ENCODE measurements around the gene CYBC1. TPM values are rescaled to one million over a fixed set of nuclear protein-coding genes. Genes with fewer than 3 reads are reported as not detected.

CYBC1 gene
- total RNA-seq, 1 experiment from 2014 or later = 92.4 TPM

DNA sequence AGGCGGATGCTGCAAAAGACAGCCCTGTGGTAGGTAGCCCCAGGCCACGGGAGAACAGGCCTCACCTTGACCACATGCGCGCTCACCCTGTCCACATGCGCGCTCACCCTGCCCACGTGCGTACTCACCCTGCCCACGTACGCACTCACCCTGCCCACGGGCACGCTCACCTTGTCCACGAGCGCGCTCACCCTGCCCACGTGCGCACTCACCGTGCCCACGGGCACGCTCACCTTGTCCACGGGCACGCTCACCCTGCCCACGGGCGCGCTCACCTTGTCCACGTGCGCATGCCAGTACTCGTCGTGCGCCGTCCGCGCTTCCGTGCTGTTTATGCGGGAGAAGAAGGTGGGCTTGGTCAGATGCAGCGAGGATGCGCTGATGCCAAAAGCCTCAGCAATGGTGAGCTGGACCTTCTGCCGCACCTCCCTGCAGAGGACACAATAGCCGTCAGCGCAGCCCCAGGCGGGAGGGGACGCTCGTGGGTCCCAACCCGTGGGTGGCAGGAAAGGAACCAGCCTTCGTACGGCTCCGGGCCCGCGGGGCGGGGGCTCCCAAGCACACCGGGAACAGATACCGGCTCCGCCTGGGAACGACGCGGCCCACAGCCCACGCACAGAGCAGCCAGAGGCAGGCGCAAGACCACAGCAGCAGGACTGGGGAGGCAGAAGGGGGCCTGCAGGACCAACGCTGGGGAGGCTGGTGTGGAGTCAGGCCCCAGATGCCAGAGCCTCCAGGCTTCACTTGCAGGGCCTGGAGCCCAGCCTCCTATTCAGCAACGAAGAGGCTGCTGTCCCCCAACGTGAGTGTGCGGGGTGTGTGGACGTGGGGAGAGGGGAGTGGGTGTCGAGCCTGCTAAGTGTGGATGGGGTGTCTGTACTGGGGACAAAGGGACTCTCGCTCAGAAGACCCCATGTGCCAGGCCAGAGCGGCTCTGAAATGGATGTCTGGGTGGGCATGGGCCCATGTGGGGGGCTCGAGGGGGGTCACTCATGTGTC lies 46.6 kb downstream of the CYBC1 start:
- DNase-seq = no peak
- Histone ChIP-seq H3K27me3 (ENCODE audit: low read length) (no peaks in the 10 kb centered on the region), H3K4me3 (ENCODE audit: low read length) (no peak overlapping the region), H3K79me2 (ENCODE audit: low read length) (no peaks in the 10 kb centered on the region), H2AFZ (ENCODE audit: low read length) (no peak overlapping the region), H3K4me1 (ENCODE audit: low read length) (peaks cover 5% of the 10 kb centered on the region), H3K9me2 (replicated peaks; ENCODE audit: insufficient read depth, low read length) (no peaks in the 10 kb centered on the region), H3K36me3 (ENCODE audit: insufficient read depth, low read length) (no peaks in the 10 kb centered on the region), H3K4me2 (ENCODE audit: low read depth, low read length, poor library complexity, severe bottlenecking) (no peak overlapping the region), H4K20me1 (ENCODE audit: insufficient read depth, low read depth, low read length) (no peaks in the 10 kb centered on the region), H3K9me3 (ENCODE audit: low read length) (no peaks in the 10 kb centered on the region), H3K9ac (ENCODE audit: low read length) (no peak overlapping the region), H3K27ac (ENCODE audit: low read length) (no peak overlapping the region)

DNA sequence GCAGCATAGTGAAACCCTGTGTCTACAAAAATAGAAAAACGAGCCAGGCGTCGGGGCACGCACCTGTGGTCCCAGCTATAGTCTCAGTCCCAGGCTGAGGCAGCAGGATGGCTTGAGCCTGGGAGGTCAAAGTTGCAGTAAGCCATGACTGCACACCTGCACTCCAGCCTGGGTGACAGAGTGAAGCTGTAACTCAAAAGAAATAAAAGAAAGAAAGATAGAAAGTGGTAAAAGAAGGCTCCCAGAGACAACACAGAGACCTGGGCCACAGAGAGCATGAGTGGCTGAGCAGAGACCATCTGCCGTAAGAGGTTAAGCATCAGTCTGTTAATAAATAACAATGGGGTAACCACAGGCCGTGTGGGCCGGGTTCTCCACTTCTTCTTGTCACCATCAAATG lies 47.7 kb downstream of the CYBC1 start:
- Histone ChIP-seq H3K9ac (ENCODE audit: low read length) (no peak overlapping the region), H3K27me3 (ENCODE audit: low read length) (no peaks in the 10 kb centered on the region), H3K4me2 (ENCODE audit: low read depth, low read length, poor library complexity, severe bottlenecking) (no peak overlapping the region), H2AFZ (ENCODE audit: low read length) (no peak overlapping the region), H3K4me3 (ENCODE audit: low read length) (no peak overlapping the region), H3K27ac (ENCODE audit: low read length) (no peak overlapping the region), H4K20me1 (ENCODE audit: insufficient read depth, low read depth, low read length) (no peaks in the 10 kb centered on the region), H3K9me3 (ENCODE audit: low read length) (no peaks in the 10 kb centered on the region), H3K9me2 (replicated peaks; ENCODE audit: insufficient read depth, low read length) (no peaks in the 10 kb centered on the region), H3K4me1 (ENCODE audit: low read length) (peaks cover 5% of the 10 kb centered on the region), H3K36me3 (ENCODE audit: insufficient read depth, low read length) (no peaks in the 10 kb centered on the region), H3K79me2 (ENCODE audit: low read length) (no peaks in the 10 kb centered on the region)
- DNase-seq = no peak

- Histone ChIP-seq H3K9ac (ENCODE audit: low read length) (peak overlapping the region; percentile 35), H3K27ac (ENCODE audit: low read length) (peak overlapping the region; percentile 50; the same call in 1 of the 2 replicates), H3K9me2 (replicated peaks; ENCODE audit: insufficient read depth, low read length) (no peaks in the 10 kb centered on the region), H2AFZ (ENCODE audit: low read length) (0 out of 2 replicates have a peak overlapping the region, but pooled peaks have one; percentile 53), H3K4me2 (ENCODE audit: low read depth, low read length, poor library complexity, severe bottlenecking) (peak overlapping the region; percentile 42), H4K20me1 (ENCODE audit: insufficient read depth, low read depth, low read length) (no peaks in the 10 kb centered on the region), H3K36me3 (ENCODE audit: insufficient read depth, low read length) (no peaks in the 10 kb centered on the region), H3K4me3 (ENCODE audit: low read length) (no peak overlapping the region), H3K79me2 (ENCODE audit: low read length) (no peaks in the 10 kb centered on the region), H3K27me3 (ENCODE audit: low read length) (no peaks in the 10 kb centered on the region), H3K9me3 (ENCODE audit: low read length) (no peaks in the 10 kb centered on the region), H3K4me1 (ENCODE audit: low read length) (peaks cover 5% of the 10 kb centered on the region)
- DNase-seq = peak; percentile 59
These were observed 49.7 kb downstream of the CYBC1 start for GRCh38 chr17:82400830-82401229.

- no peak overlapping the region for H3K9ac ChIP-seq (ENCODE audit: low read length)
- no peak overlapping the region for H2AFZ ChIP-seq (ENCODE audit: low read length)
- no peaks in the 10 kb centered on the region for H3K36me3 ChIP-seq (ENCODE audit: insufficient read depth, low read length)
- H3K27ac ChIP-seq (ENCODE audit: low read length) = no peak overlapping the region
- no peaks in the 10 kb centered on the region for H4K20me1 ChIP-seq (ENCODE audit: insufficient read depth, low read depth, low read length)
- no peaks in the 10 kb centered on the region for H3K9me2 ChIP-seq (replicated peaks; ENCODE audit: insufficient read depth, low read length)
- peaks cover 5% of the 10 kb centered on the region for H3K4me1 ChIP-seq (ENCODE audit: low read length)
- H3K79me2 ChIP-seq (ENCODE audit: low read length) = no peaks in the 10 kb centered on the region
- H3K4me3 ChIP-seq (ENCODE audit: low read length) = no peak overlapping the region
- no peaks in the 10 kb centered on the region for H3K27me3 ChIP-seq (ENCODE audit: low read length)
- no peak for DNase-seq
- no peak overlapping the region for H3K4me2 ChIP-seq (ENCODE audit: low read depth, low read length, poor library complexity, severe bottlenecking)
- H3K9me3 ChIP-seq (ENCODE audit: low read length) = no peaks in the 10 kb centered on the region
These were observed 50.3 kb downstream of the CYBC1 start for GRCh38 chr17:82400206-82400605.

- Histone ChIP-seq H3K79me2 (ENCODE audit: low read length) (no peaks in the 10 kb centered on the region), H3K4me2 (ENCODE audit: low read depth, low read length, poor library complexity, severe bottlenecking) (no peak overlapping the region), H3K4me3 (ENCODE audit: low read length) (no peak overlapping the region), H3K27me3 (ENCODE audit: low read length) (no peaks in the 10 kb centered on the region), H4K20me1 (ENCODE audit: insufficient read depth, low read depth, low read length) (no peaks in the 10 kb centered on the region), H3K27ac (ENCODE audit: low read length) (no peak overlapping the region), H3K9me2 (replicated peaks; ENCODE audit: insufficient read depth, low read length) (no peaks in the 10 kb centered on the region), H3K4me1 (ENCODE audit: low read length) (peaks cover 5% of the 10 kb centered on the region), H2AFZ (ENCODE audit: low read length) (no peak overlapping the region), H3K9me3 (ENCODE audit: low read length) (no peaks in the 10 kb centered on the region), H3K9ac (ENCODE audit: low read length) (no peak overlapping the region), H3K36me3 (ENCODE audit: insufficient read depth, low read length) (no peaks in the 10 kb centered on the region)
- no peak for DNase-seq
These were observed 50.9 kb downstream of the CYBC1 start for GRCh38 chr17:82399601-82400101.

DNA sequence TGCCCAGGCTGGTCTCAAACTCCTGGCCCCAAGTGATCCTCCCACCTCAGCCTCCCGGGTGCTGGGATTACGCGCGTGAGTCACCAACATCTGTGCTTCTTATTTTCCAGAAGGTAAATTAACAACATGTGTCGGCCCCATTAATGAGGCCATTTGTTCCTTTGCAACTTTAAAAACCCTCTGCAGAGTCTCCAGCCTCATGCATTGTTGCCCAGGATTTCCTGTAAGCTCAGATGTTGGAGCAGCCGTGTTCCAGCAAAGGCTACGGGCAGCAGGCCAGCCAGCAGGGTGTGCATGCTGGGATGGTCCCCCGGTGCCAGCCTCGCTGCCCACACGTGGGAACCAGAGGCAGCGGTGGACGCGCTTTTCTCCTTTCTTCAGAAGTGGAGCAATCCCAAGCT lies 51.5 kb downstream of the CYBC1 start:
- H3K9ac ChIP-seq (ENCODE audit: low read length) = no peak overlapping the region
- H3K27me3 ChIP-seq (ENCODE audit: low read length) = no peaks in the 10 kb centered on the region
- no peak overlapping the region for H2AFZ ChIP-seq (ENCODE audit: low read length)
- no peaks in the 10 kb centered on the region for H3K36me3 ChIP-seq (ENCODE audit: insufficient read depth, low read length)
- H4K20me1 ChIP-seq (ENCODE audit: insufficient read depth, low read depth, low read length) = no peaks in the 10 kb centered on the region
- peaks cover 5% of the 10 kb centered on the region for H3K4me1 ChIP-seq (ENCODE audit: low read length)
- H3K9me3 ChIP-seq (ENCODE audit: low read length) = no peaks in the 10 kb centered on the region
- H3K4me3 ChIP-seq (ENCODE audit: low read length) = no peak overlapping the region
- H3K4me2 ChIP-seq (ENCODE audit: low read depth, low read length, poor library complexity, severe bottlenecking) = no peak overlapping the region
- no peaks in the 10 kb centered on the region for H3K9me2 ChIP-seq (replicated peaks; ENCODE audit: insufficient read depth, low read length)
- H3K79me2 ChIP-seq (ENCODE audit: low read length) = no peaks in the 10 kb centered on the region
- DNase-seq = no peak
- no peak overlapping the region for H3K27ac ChIP-seq (ENCODE audit: low read length)

- Histone ChIP-seq H3K9ac (ENCODE audit: low read length) (no peak overlapping the region), H3K36me3 (ENCODE audit: insufficient read depth, low read length) (no peaks in the 10 kb centered on the region), H3K4me1 (ENCODE audit: low read length) (peaks cover 5% of the 10 kb centered on the region), H3K27ac (ENCODE audit: low read length) (no peak overlapping the region), H2AFZ (ENCODE audit: low read length) (no peak overlapping the region), H4K20me1 (ENCODE audit: insufficient read depth, low read depth, low read length) (no peaks in the 10 kb centered on the region), H3K4me3 (ENCODE audit: low read length) (no peak overlapping the region), H3K9me3 (ENCODE audit: low read length) (no peaks in the 10 kb centered on the region), H3K27me3 (ENCODE audit: low read length) (no peaks in the 10 kb centered on the region), H3K79me2 (ENCODE audit: low read length) (no peaks in the 10 kb centered on the region), H3K4me2 (ENCODE audit: low read depth, low read length, poor library complexity, severe bottlenecking) (no peak overlapping the region), H3K9me2 (replicated peaks; ENCODE audit: insufficient read depth, low read length) (no peaks in the 10 kb centered on the region)
- DNase-seq = no peak
These were observed 52.9 kb downstream of the CYBC1 start for GRCh38 chr17:82397449-82398335.
